Omental fat pad (tissue), 4 donors: ENCODE results near the gene TRPM8. TPM values are rescaled to one million over a fixed set of nuclear protein-coding genes. Genes with fewer than 3 reads are reported as not detected.

Experiments used
- ATAC-seq: fragments of 150-250 bp; one replicate; pipeline ENCODE4 v1.9.1; 2016; ENCODE audit warnings: mild to moderate bottlenecking, moderate library complexity; ENCODE audit not compliant: low FRiP score
- DNase-seq: peaks from one replicate; pipeline ENCODE4 v3.0.0-alpha.2; 2019; ENCODE audit warnings: low spot score
- CTCF ChIP-seq, 3 donors: fragments of 450-650 bp; IDR thresholded peaks; one replicate each; pipeline ENCODE4 v1.5.1; 2016 to 2017; ENCODE audit warnings: antibody characterized with exemption in 3 of 3, mild to moderate bottlenecking in 3 of 3, moderate library complexity in 2 of 3
- total RNA-seq, 4 donors: library from RNA; depleted of rRNA; stranded (reverse); fragments of >200 nt; gene quantifications; one replicate each; pipeline ENCODE4 v1.1.0, GENCODE V29; 2016

The TRPM8 gene
- total RNA-seq, 4 donors from 2014 or later, result not detected

GRCh38 chr2:233919938-233920337 lies 2.8 kb downstream of the TRPM8 start:
- ATAC-seq (no peak), DNase-seq (no peak)
- no peak for TF ChIP-seq CTCF (IDR thresholded peaks at IDR 0.05)

- DNase-seq, result no peak
- TF ChIP-seq CTCF (IDR thresholded peaks at IDR 0.05), result no peak
- no peak for ATAC-seq
Observed at GRCh38 chr2:233922471-233922870, 5.3 kb downstream of the TRPM8 start.

GRCh38 chr2:233925402-233925801 lies 8.2 kb downstream of the TRPM8 start:
- no peak for DNase-seq
- no peak for ATAC-seq
- TF ChIP-seq CTCF (IDR thresholded peaks at IDR 0.05), result no peak

GRCh38 chr2:233926806-233927205 lies 9.6 kb downstream of the TRPM8 start:
- TF ChIP-seq CTCF (IDR thresholded peaks at IDR 0.05), result no peak
- DNase-seq (no peak), ATAC-seq (no peak)

GRCh38 chr2:233928594-233929351 lies 11.6 kb downstream of the TRPM8 start:
- ATAC-seq (no peak), DNase-seq (no peak)
- no peak for TF ChIP-seq CTCF (IDR thresholded peaks at IDR 0.05)

GRCh38 chr2:233929352-233930022 lies 12.3 kb downstream of the TRPM8 start:
- DNase-seq, result no peak
- no peak for ATAC-seq

More at GRCh38 chr2:233929352-233930022, 12.3 kb downstream of the TRPM8 start:
- no peak for TF ChIP-seq CTCF (IDR thresholded peaks at IDR 0.05)
